Spleen (tissue), 11 donors: ENCODE data around the gene TRAPPC2. TPM values are rescaled to one million over a fixed set of nuclear protein-coding genes. Genes with fewer than 3 reads are reported as not detected.
"Not testable (repeated sequence)": the region's sequence is repeated elsewhere in the genome, so short reads cannot be mapped to it uniquely, and the experiment has no call there.

Experiments used
- DNase-seq: peaks from one replicate; pipeline ENCODE4 v3.0.0-alpha.2; 2020
- H3K27ac ChIP-seq, 8 donors: fragments of 200-600 bp; sonication (generic) in 7 of 8; 1 replicate in 4 of 8; 2 replicates in 4 of 8; pipeline versions ENCODE4 v1.5.0 to v1.8.0; 2016 to 2021; ENCODE audit warnings: inconsistent platforms in 4 of 8, mild to moderate bottlenecking in 4 of 8, moderate library complexity in 1 of 8
- H3K27me3 ChIP-seq, 7 donors: fragments of 200-600 bp; sonication (generic) in 6 of 7; replicated peaks in 1 of 7; 1 replicate in 4 of 7; 2 replicates in 3 of 7; pipeline versions ENCODE4 v1.5.0 to v1.8.0; 2016 to 2021; ENCODE audit warnings: inconsistent platforms in 3 of 7, mild to moderate bottlenecking in 1 of 7
- H3K36me3 ChIP-seq, 6 donors: fragments of 200-600 bp; sonication (generic) in 5 of 6; 1 replicate in 4 of 6; 2 replicates in 2 of 6; pipeline versions ENCODE4 v1.5.0 to v1.8.0; 2016 to 2021; ENCODE audit warnings: inconsistent platforms in 2 of 6
- H3K4me1 ChIP-seq, 6 donors: fragments of 200-600 bp; sonication (generic) in 5 of 6; 1 replicate in 3 of 6; 2 replicates in 3 of 6; pipeline versions ENCODE4 v1.5.0 to v1.8.0; 2016 to 2021; ENCODE audit warnings: inconsistent platforms in 3 of 6
- H3K4me3 ChIP-seq, 8 donors: fragments of 200-600 bp; sonication (generic) in 7 of 8; 1 replicate in 4 of 8; 2 replicates in 4 of 8; pipeline versions ENCODE4 v1.5.0 to v1.8.0; 2016 to 2021; ENCODE audit warnings: inconsistent platforms in 4 of 8, mild to moderate bottlenecking in 4 of 8, moderate library complexity in 2 of 8
- H3K9me3 ChIP-seq, 8 donors: fragments of 200-600 bp; sonication (generic) in 7 of 8; 1 replicate in 4 of 8; 2 replicates in 4 of 8; pipeline versions ENCODE4 v1.5.0 to v1.8.0; 2016 to 2021; ENCODE audit warnings: inconsistent platforms in 4 of 8
- CTCF ChIP-seq, 11 experiments: fragments of 200-600 bp in 7 of 11; fragments of 450-650 bp in 4 of 11; sonication (generic) in 4 of 11; IDR thresholded peaks in 8 of 11; conservative IDR thresholded peaks in 3 of 11; 1 replicate in 7 of 11; 2 replicates in 4 of 11; pipeline versions ENCODE4 v1.4.0 to v1.8.0; 2016 to 2021; ENCODE audit warnings: antibody characterized with exemption in 11 of 11, inconsistent platforms in 4 of 11, mild to moderate bottlenecking in 1 of 11
- POLR2A ChIP-seq, 3 donors: fragments of 450-650 bp; IDR thresholded peaks; one replicate each; pipeline ENCODE4 v1.5.1; 2017; ENCODE audit warnings: antibody characterized with exemption in 3 of 3, mild to moderate bottlenecking in 1 of 3
- POLR2AphosphoS5 ChIP-seq, 3 donors: sonication (generic); formaldehyde crosslinking; IDR thresholded peaks; one replicate each; pipeline ENCODE4 v1.5.1; 2017; ENCODE audit warnings: antibody characterized with exemption in 3 of 3
- WGBS, 5 donors: extraction: QIAGEN DNeasy Blood & Tissue Kit in 3 of 5; methylation state at CpG; one replicate each; pipeline versions ENCODE4 v1.1.5 to v1.1.7; 2013 to 2018; 5-methylcytosine and 5-hydroxymethylcytosine counted together
- intact Hi-C: fragments of 100-400 bp; cut with DNase I; formaldehyde crosslinking; loops from one replicate; pipeline ENCODE4 v1.15.0; 2023; ENCODE audit warnings: low total_unique reads
- polyA plus RNA-seq, 3 donors: library from polyadenylated mRNA; stranded (reverse); fragments of 200-250 nt; gene quantifications; one replicate each; pipeline ENCODE4 v1.2.1, GENCODE V29; 2013
- total RNA-seq, 7 donors: library from RNA; depleted of rRNA in 3 of 7; stranded (reverse); fragments of >200 nt in 3 of 7; fragmentation: NEBNext Ultra II Directional in 4 of 7; extraction: Animal tissue kit (Norgen Biotek cat#: 25700) in 4 of 7; gene quantifications; one replicate each; pipeline versions ENCODE4 v1.1.0 to v1.2.1, GENCODE V29; 2016 to 2021
- donor health status: healthy with polysubstance abuse.
- donor health status: DM: no; HTN: no; CAD: no; lungs with moderate emphysema.
- donor health status: DM: no; HTN: no; CAD: no.
- donor health status: Bipolar disorder and iron deficiency.
- donor health status: healthy.
- donor health status: DM: no; HTN: no; CAD: no.
- donor health status: DM: yes; HTN: yes; CAD: no.

The TRAPPC2 gene
- total and polyA plus RNA-seq, 10 donors, result 10.8 to 29.5 (median 23.3) TPM

GRCh38 chrX:13670197-13670596, 64.2 kb downstream of the TRAPPC2 start:
- 72 to 95% (median 79%) methylated on average over 5 of the region's 5 CpGs for WGBS, 5 donors

GRCh38 chrX:13669755-13670154, 64.7 kb downstream of the TRAPPC2 start:
- DNase-seq, result not testable (repeated sequence)
- WGBS, 5 donors, result 87 to 91% (median 88%) methylated on average over 8 of the region's 8 CpGs

More at GRCh38 chrX:13670197-13670596, 64.2 kb downstream of the TRAPPC2 start:
- peaks cover 0 to 23% (median 0%) of the 10 kb centered on the region in 7 donors for H3K27me3 ChIP-seq
- H3K36me3 ChIP-seq, result peaks cover 0 to 8% (median 0%) of the 10 kb centered on the region in 6 donors
- no peak overlapping the region for H3K4me3 ChIP-seq
- no peaks in the 10 kb centered on the region for H3K9me3 ChIP-seq
- DNase-seq, result no peak
- no peak for TF ChIP-seq CTCF (IDR thresholded peaks at IDR 0.05 in 8 of 11, conservative IDR thresholded peaks at IDR 0.05 in 3 of 11)
- no peak for TF ChIP-seq POLR2A (IDR thresholded peaks at IDR 0.05)
- TF ChIP-seq POLR2AphosphoS5 (IDR thresholded peaks at IDR 0.05), result no peak
- no peaks in the 10 kb centered on the region for H3K4me1 ChIP-seq
- no peak overlapping the region for H3K27ac ChIP-seq
- intact Hi-C loops, result no loop called here

DNA sequence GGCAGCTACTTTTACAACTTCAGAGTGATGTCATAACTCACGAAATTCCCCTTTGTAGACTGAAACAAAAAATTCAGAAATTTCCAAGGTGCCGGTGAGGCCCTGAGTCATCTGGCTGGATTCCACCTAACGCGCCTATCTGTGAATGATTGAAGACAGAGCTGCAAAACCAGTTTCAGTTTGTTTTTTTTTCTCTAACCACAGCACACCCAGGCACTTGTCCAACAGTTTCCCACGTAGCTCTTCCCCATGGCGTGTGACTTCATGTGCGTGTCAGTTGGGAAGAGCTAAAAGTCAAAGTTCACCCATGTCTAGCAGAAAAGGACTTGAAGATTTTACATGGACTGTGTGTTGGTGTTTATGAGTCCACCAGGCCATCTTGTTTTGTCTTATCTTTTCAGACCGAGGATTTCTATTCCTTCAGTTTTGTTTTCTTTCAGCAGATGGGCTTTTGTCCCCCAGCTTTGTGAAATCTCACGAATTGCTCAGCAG, 65.1 kb downstream of the TRAPPC2 start:
- Histone ChIP-seq H3K4me3 (peak overlapping the region in 1 of 8 donors; percentile 30), H3K36me3 (peaks cover 0 to 15% (median 0%) of the 10 kb centered on the region in 6 donors), H3K27ac (peak overlapping the region in 5 of 8 donors; percentile 19 to 48 (median 27)), H3K27me3 (peaks cover 0 to 23% (median 0%) of the 10 kb centered on the region in 7 donors), H3K9me3 (no peaks in the 10 kb centered on the region), H3K4me1 (no peaks in the 10 kb centered on the region)
- DNase-seq, result no peak
- TF ChIP-seq POLR2A (IDR thresholded peaks at IDR 0.05) (no peak), POLR2AphosphoS5 (IDR thresholded peaks at IDR 0.05) (no peak), CTCF (IDR thresholded peaks at IDR 0.05 in 8 of 11, conservative IDR thresholded peaks at IDR 0.05 in 3 of 11) (no peak)
- intact Hi-C loops, result no loop called here
- 23 to 45% (median 37%) methylated on average over 9 of the region's 9 CpGs for WGBS, 5 donors

More at GRCh38 chrX:13669755-13670154, 64.7 kb downstream of the TRAPPC2 start:
- Histone ChIP-seq H3K27ac (peak overlapping the region in 5 of 8 donors; percentile 19 to 48 (median 27)), H3K27me3 (peaks cover 0 to 23% (median 0%) of the 10 kb centered on the region in 7 donors), H3K36me3 (peaks cover 0 to 12% (median 0%) of the 10 kb centered on the region in 6 donors), H3K4me3 (peak overlapping the region in 1 of 8 donors; percentile 30)
- intact Hi-C loops, H3K9me3 ChIP-seq, H3K4me1 ChIP-seq: not testable (repeated sequence)

- no peak for TF ChIP-seq POLR2A (IDR thresholded peaks at IDR 0.05)
- TF ChIP-seq CTCF (IDR thresholded peaks at IDR 0.05 in 8 of 11, conservative IDR thresholded peaks at IDR 0.05 in 3 of 11), result no peak
- no peak for TF ChIP-seq POLR2AphosphoS5 (IDR thresholded peaks at IDR 0.05)
- Histone ChIP-seq H3K4me3 (no peak overlapping the region), H3K4me1 (no peaks in the 10 kb centered on the region), H3K9me3 (no peaks in the 10 kb centered on the region), H3K27ac (no peak overlapping the region), H3K27me3 (peaks cover 0 to 18% (median 0%) of the 10 kb centered on the region in 7 donors), H3K36me3 (peaks cover 0 to 29% (median 11%) of the 10 kb centered on the region in 6 donors)
- intact Hi-C loops, result no loop called here
- DNase-seq, result no peak
Observed at GRCh38 chrX:13667919-13668318, 66.5 kb downstream of the TRAPPC2 start.
